OCI-LY7 (cell line): ENCODE measurements around the gene BUD13. TPM values are rescaled to one million over a fixed set of nuclear protein-coding genes. Genes with fewer than 3 reads are reported as not detected.
A peak's percentile ranks its signal among the peaks of the same experiment; 100 is the strongest.

ENCODE experiments used
- BruUV-seq: library from RNA; stranded (reverse); fragments of 400-500 nt; replicated peaks from 2 replicates; lab custom pipeline; 2021; lab: Mats Ljungman, UMichigan
- CTCF ChIA-PET: fragments of 300-600 bp; sonication (Branson Sonifier 250); formaldehyde crosslinking; loops from one replicate; lab custom pipeline; 2022; ENCODE audit warnings: antibody characterized with exemption; ENCODE audit not compliant: unreplicated experiment; lab: Charles Lee
- POLR2A ChIA-PET: fragments of 300-600 bp; sonication (Branson Sonifier 250); formaldehyde crosslinking; loops from one replicate; lab custom pipeline; 2022; ENCODE audit warnings: antibody characterized with exemption; lab: Charles Lee
- DNase-seq: peaks from one replicate; pipeline ENCODE4 v3.0.0-alpha.2; 2015; ENCODE audit warnings: low spot score
- H2AFZ ChIP-seq: fragments of 200-600 bp; sonication (generic), shearing (Covaris generic); 2 replicates; pipeline ENCODE4 v1.6.1; 2014; ENCODE audit warnings: mild to moderate bottlenecking, antibody characterized with exemption, low read length, moderate library complexity
- H3K27ac ChIP-seq: fragments of 200-600 bp; sonication (generic); 2 replicates; pipeline ENCODE4 v1.5.1; 2014; ENCODE audit warnings: mixed run types, low read depth, mild to moderate bottlenecking, moderate library complexity, low read length, inconsistent platforms; ENCODE audit not compliant: poor library complexity, severe bottlenecking
- H3K36me3 ChIP-seq: fragments of 200-600 bp; sonication (generic); 2 replicates; pipeline ENCODE4 v1.6.1; 2014; ENCODE audit warnings: mild to moderate bottlenecking, antibody characterized with exemption, low read length, moderate library complexity, mixed read lengths; ENCODE audit not compliant: insufficient read depth
- H3K4me1 ChIP-seq: fragments of 200-600 bp; sonication (generic); 2 replicates; pipeline ENCODE4 v1.5.1; 2014; ENCODE audit warnings: mild to moderate bottlenecking, low read length; ENCODE audit not compliant: insufficient read depth, poor library complexity, severe bottlenecking
- H3K4me2 ChIP-seq: fragments of 200-600 bp; sonication (generic); 2 replicates; pipeline ENCODE4 v1.6.1; 2014; ENCODE audit warnings: mild to moderate bottlenecking, low read length
- H3K4me3 ChIP-seq: fragments of 200-600 bp; sonication (generic); 2 replicates; pipeline ENCODE4 v1.5.1; 2014; ENCODE audit warnings: mild to moderate bottlenecking, low read depth, low read length; ENCODE audit not compliant: poor library complexity, severe bottlenecking
- H3K79me2 ChIP-seq: fragments of 200-600 bp; sonication (generic); 2 replicates; pipeline ENCODE4 v1.6.1; 2016; ENCODE audit warnings: low read depth, mild to moderate bottlenecking, low read length, moderate library complexity, mixed read lengths; ENCODE audit not compliant: insufficient read depth
- H3K9me2 ChIP-seq: fragments of 200-600 bp; sonication (generic); 2 replicates; pipeline ENCODE4 v1.6.1; 2016; ENCODE audit warnings: mild to moderate bottlenecking, low read length, mixed read lengths; ENCODE audit not compliant: insufficient read depth
- H3K9me3 ChIP-seq: fragments of 200-600 bp; sonication (generic); 2 replicates; pipeline ENCODE4 v1.6.1; 2014; ENCODE audit warnings: mild to moderate bottlenecking, mixed run types, low read length, mixed read lengths
- H4K20me1 ChIP-seq: fragments of 200-600 bp; sonication (generic); 2 replicates; pipeline ENCODE4 v1.6.1; 2014; ENCODE audit warnings: mild to moderate bottlenecking, antibody characterized with exemption, low read length, moderate library complexity, mixed read lengths; ENCODE audit not compliant: insufficient read depth
- EZH2phosphoT487 ChIP-seq: fragments of 200-600 bp; sonication (generic); IDR thresholded peaks from 2 replicates; pipeline ENCODE4 v1.6.1; 2018; ENCODE audit warnings: low read depth, borderline replicate concordance, mild to moderate bottlenecking, mixed run types, antibody characterized with exemption, low read length, moderate library complexity, mixed read lengths
- intact Hi-C: fragments of 100-400 bp; cut with micrococcal nuclease; formaldehyde crosslinking; loops from one replicate; pipeline ENCODE4 v1.10.0; 2022; ENCODE audit not compliant: unreplicated experiment
- total RNA-seq, 2 experiments: library from RNA; depleted of rRNA in 1 of 2; stranded (reverse); fragments of >200 nt in 1 of 2; shearing (Covaris generic) in 1 of 2; gene quantifications; 2 replicates each; pipeline ENCODE4 v1.2.3, GENCODE V29; 2014 to 2022
- TF ChIP-seq, protein P1 (sequence below): fragments of 200-600 bp; sonication (generic); conservative IDR thresholded peaks from 2 replicates; pipeline ENCODE4 v1.5.1; 2014; ENCODE audit warnings: mild to moderate bottlenecking, antibody characterized with exemption, low read length, moderate library complexity, mixed read lengths

Gene BUD13
- total RNA-seq, 2 experiments from 2014 or later = 28.6 to 30.3 TPM

- H3K4me2 ChIP-seq = peak within 1 kb of the TSS; percentile 81
- H3K27ac ChIP-seq = no peak within 1 kb of the TSS
- ChIA-PET POLR2A (interaction anchor here (0.7 to 2.5 kb wide), 12 partner anchors 11 to 540 kb away, joined by 3 to 19 read pairs (median 4); partner anchors contain the start of genes APOA1, BUD13, CEP164 and PCSK7), CTCF (interaction anchor here (0.8 to 1.2 kb wide), 2 partner anchors 16 to 48 kb away, joined by 4 to 5 read pairs; no protein-coding TSS in a partner anchor)
- H3K9me2 ChIP-seq = no peaks in the 10 kb centered on the region
- peaks cover 21% of the 10 kb centered on the region for H3K79me2 ChIP-seq
- DNase-seq = peak; percentile 74
- TF ChIP-seq, protein P1, sequence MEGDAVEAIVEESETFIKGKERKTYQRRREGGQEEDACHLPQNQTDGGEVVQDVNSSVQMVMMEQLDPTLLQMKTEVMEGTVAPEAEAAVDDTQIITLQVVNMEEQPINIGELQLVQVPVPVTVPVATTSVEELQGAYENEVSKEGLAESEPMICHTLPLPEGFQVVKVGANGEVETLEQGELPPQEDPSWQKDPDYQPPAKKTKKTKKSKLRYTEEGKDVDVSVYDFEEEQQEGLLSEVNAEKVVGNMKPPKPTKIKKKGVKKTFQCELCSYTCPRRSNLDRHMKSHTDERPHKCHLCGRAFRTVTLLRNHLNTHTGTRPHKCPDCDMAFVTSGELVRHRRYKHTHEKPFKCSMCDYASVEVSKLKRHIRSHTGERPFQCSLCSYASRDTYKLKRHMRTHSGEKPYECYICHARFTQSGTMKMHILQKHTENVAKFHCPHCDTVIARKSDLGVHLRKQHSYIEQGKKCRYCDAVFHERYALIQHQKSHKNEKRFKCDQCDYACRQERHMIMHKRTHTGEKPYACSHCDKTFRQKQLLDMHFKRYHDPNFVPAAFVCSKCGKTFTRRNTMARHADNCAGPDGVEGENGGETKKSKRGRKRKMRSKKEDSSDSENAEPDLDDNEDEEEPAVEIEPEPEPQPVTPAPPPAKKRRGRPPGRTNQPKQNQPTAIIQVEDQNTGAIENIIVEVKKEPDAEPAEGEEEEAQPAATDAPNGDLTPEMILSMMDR = no peak
- TF ChIP-seq EZH2phosphoT487 = no peak
- H3K36me3 ChIP-seq = peaks cover 39% of the 10 kb centered on the region
- BruUV-seq = TSS peak; percentile 76
- H3K9me3 ChIP-seq = no peaks in the 10 kb centered on the region
- peak within 1 kb of the TSS; percentile 90 for H3K4me3 ChIP-seq
- H4K20me1 ChIP-seq = no peaks in the 10 kb centered on the region
- peak within 1 kb of the TSS; percentile 91 for H2AFZ ChIP-seq
- peaks cover 22% of the 10 kb centered on the region for H3K4me1 ChIP-seq
- intact Hi-C loops = loop anchor here (1.0 to 5.0 kb wide), 2 partner anchors 16 to 444 kb away; partner anchors contain the start of genes BUD13, PCSK7 and RNF214
Measured at GRCh38 chr11:116787786-116788486, 15.1 kb upstream of the BUD13 start, which contains the start of gene ZPR1. Gene ZPR1, minus strand, starts transcription at chr11:116788023. Its CDS starts 33 bp downstream, at chr11:116787990.

DNA sequence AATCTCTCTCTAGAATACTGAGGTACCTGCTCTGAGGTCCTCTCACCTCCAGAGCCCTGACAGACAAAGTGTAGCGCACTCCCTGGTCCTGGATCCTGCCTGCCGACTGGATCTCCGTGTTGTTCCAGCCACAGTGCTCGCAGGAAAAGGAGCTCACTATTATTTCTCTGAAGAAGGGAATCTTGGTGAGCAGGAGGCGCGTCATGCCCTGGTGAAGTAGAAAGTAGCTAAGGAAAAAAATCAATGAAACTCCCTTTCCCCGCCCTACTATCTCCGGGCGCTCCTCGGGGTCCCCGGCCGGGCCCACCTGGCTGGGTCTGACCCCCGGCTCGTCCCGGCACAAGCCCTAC is 14.6 kb upstream of the BUD13 start:
- H3K9me3 ChIP-seq = no peaks in the 10 kb centered on the region
- DNase-seq = no peak
- H3K36me3 ChIP-seq = peaks cover 44% of the 10 kb centered on the region
- H3K79me2 ChIP-seq = peaks cover 21% of the 10 kb centered on the region
- peaks cover 22% of the 10 kb centered on the region for H3K4me1 ChIP-seq
- H3K9me2 ChIP-seq = no peaks in the 10 kb centered on the region
- H3K4me3 ChIP-seq = peak overlapping the region; percentile 90
- CTCF ChIA-PET = interaction anchor here (0.6 to 1.2 kb wide), 3 partner anchors 16 to 312 kb away, joined by 3 to 5 read pairs (median 4); no protein-coding TSS in a partner anchor
- H3K4me2 ChIP-seq = peak overlapping the region; percentile 81
- intact Hi-C loops = loop anchor here (5.0 kb wide), 1 partner anchor 445 kb away; the partner anchor contains the start of genes PCSK7 and RNF214
- POLR2A ChIA-PET = interaction anchor here (0.6 to 2.5 kb wide), 14 partner anchors 10 to 540 kb away, joined by 3 to 19 read pairs (median 4); partner anchors contain the start of genes APOA1, BUD13, CEP164 and PCSK7
- H3K27ac ChIP-seq = no peak overlapping the region
- TF ChIP-seq EZH2phosphoT487 = no peak
- TF ChIP-seq, protein P1 = no peak
- BruUV-seq = no TSS peak
- H2AFZ ChIP-seq = peak overlapping the region; percentile 91; the same call in 1 of the 2 replicates
- no peaks in the 10 kb centered on the region for H4K20me1 ChIP-seq
